GM08714 (cell line): ENCODE data around the gene MOGAT1.
"Not testable (repeated sequence)": the region's sequence is repeated elsewhere in the genome, so short reads cannot be mapped to it uniquely, and the experiment has no call there.

ENCODE experiments used
- H3K4me3 ChIP-seq: fragments of 200-500 bp; sonication (Bioruptor generic); 2 replicates; pipeline ENCODE4 v1.5.1; 2014; ENCODE audit warnings: mild to moderate bottlenecking, low read length, inconsistent platforms
- ZNF274 ChIP-seq: IDR thresholded peaks from 2 replicates; pipeline ENCODE4 v1.6.1; 2012; ENCODE audit warnings: mild to moderate bottlenecking, low read depth, low read length

The MOGAT1 gene

GRCh38 chr2:222710736-222711135 lies 39.3 kb downstream of the MOGAT1 start:
- no peak overlapping the region for H3K4me3 ChIP-seq
- TF ChIP-seq ZNF274 = no peak

GRCh38 chr2:222711315-222711940 lies 40.0 kb downstream of the MOGAT1 start:
- no peak for TF ChIP-seq ZNF274
- no peak overlapping the region for H3K4me3 ChIP-seq

GRCh38 chr2:222713002-222713401 lies 41.5 kb downstream of the MOGAT1 start:
- no peak for TF ChIP-seq ZNF274

GRCh38 chr2:222714361-222715241 lies 43.1 kb downstream of the MOGAT1 start:
- H3K4me3 ChIP-seq = no peak overlapping the region

More at GRCh38 chr2:222713002-222713401, 41.5 kb downstream of the MOGAT1 start:
- no peak overlapping the region for H3K4me3 ChIP-seq

GRCh38 chr2:222715742-222716141 lies 44.3 kb downstream of the MOGAT1 start:
- no peak overlapping the region; the same call in 1 of the 2 replicates for H3K4me3 ChIP-seq
- no peak for TF ChIP-seq ZNF274

More at GRCh38 chr2:222714361-222715241, 43.1 kb downstream of the MOGAT1 start:
- no peak for TF ChIP-seq ZNF274

DNA sequence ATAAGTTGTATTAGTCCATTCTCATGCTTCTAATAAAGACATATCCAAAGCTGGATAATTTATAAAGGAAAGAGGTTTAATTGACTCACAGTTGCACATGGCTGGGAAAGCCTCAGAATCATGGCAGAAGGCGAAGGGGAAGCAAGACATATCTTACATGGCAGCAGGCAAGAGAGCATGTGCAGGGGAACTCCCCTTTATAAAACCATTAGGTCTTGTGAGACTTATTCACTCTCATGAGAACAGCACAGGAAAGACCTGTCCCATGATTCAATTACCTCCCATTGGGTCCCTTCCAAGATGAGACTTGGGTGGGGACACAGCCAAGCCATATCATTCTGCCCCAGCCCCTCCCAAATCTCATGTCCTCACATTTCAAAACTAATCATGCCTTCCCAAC lies 48.3 kb downstream of the MOGAT1 start:
- H3K4me3 ChIP-seq = not testable (repeated sequence)

GRCh38 chr2:222721597-222721996 lies 50.1 kb downstream of the MOGAT1 start:
- H3K4me3 ChIP-seq = not testable (repeated sequence)

DNA sequence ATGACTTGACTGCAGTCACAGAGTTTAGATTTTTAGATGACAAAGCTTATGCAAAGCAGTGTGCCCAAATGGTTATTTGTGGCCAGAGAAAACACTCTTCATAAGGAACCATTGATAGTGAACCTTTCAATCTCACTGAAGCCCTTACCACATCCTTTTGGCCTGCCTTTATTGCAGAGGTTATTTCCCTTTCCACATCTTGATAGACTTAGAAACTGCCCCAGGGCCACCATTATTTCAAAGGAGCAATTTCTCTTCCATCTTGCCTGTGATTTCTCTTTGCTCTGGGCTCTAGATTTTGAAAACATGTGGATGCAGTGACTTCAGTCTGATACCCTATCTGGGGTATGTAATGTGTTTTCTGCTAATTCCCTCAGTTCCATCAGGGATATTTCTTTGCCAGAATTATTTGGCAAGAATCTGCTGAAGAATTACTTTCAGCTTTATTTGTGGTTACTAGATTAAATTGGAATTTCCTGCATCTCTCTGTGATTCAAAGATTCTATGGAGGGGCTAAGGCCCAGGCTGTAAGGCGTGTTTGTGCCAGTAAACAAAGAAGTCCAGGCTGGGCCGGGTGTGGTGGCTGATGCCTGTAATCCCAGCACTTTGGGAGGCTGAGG lies 51.0 kb downstream of the MOGAT1 start:
- H3K4me3 ChIP-seq = no peak overlapping the region

GRCh38 chr2:222724208-222724607 lies 52.8 kb downstream of the MOGAT1 start:
- no peak overlapping the region for H3K4me3 ChIP-seq
- TF ChIP-seq ZNF274 = no peak

More for the DNA sequence above, 51.0 kb downstream of the MOGAT1 start:
- TF ChIP-seq ZNF274 = no peak

- no peak for TF ChIP-seq ZNF274
- peak overlapping the region; percentile 30; the same call in 1 of the 2 replicates for H3K4me3 ChIP-seq
Measured at GRCh38 chr2:222728621-222729020, 57.2 kb downstream of the MOGAT1 start.

- peak overlapping the region; percentile 62; the same call in 1 of the 2 replicates for H3K4me3 ChIP-seq
- TF ChIP-seq ZNF274 = no peak
Measured at GRCh38 chr2:222730366-222730999, 59.0 kb downstream of the MOGAT1 start.

DNA sequence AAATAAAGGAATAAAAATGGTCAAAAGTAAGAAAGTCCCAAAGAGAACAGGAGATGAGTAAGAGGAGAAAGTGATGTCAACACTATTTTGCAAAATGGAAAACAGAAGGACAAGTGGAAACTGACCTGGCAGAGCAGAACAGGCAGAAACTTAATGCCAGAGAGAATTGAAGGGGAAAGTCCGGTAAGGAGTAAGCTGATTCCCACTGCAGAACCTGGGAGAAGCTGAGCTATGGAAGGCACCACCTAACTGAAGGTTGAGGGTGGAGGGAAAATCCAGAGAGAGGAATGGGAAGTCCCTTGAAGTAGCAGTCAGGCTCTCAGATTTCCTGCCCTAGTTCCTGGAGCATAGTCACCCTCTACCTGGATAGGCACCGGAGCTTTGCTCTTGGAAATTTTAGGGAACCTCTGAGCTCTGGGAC lies 59.8 kb downstream of the MOGAT1 start:
- TF ChIP-seq ZNF274 = no peak
- no peak overlapping the region for H3K4me3 ChIP-seq

DNA sequence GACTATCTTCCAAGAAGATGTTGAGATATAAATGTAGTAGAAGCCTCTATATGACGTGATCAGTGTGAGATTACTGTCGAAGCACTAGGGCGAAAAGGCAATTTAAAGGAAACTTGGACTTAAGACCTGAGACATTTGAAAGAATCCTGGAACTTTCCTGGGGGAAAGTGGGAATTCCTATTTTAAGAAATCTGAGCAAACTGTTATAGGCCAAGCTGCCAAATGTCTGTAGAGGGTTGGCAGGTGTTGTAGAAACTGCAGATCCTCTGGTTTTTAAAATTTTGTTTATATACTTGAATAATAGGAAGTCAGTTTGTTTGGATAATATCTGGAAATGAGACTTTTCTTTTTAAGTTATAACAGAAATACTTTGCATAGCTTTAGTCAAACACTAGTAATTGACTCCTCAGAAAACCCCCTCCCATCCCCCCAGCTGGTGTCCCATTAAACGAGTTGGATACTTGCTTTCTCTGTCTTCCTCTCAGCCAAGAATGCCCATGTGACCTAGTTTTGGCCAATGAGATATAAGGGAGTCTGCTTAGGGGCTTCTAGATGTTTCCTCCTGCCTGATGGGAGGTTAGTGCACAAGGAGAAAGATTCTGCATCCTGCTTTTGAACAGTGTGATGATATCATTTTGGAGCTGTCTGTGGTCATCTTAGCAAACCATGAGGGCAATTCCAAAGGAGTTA lies 61.2 kb downstream of the MOGAT1 start:
- no peak overlapping the region for H3K4me3 ChIP-seq
- TF ChIP-seq ZNF274 = no peak

DNA sequence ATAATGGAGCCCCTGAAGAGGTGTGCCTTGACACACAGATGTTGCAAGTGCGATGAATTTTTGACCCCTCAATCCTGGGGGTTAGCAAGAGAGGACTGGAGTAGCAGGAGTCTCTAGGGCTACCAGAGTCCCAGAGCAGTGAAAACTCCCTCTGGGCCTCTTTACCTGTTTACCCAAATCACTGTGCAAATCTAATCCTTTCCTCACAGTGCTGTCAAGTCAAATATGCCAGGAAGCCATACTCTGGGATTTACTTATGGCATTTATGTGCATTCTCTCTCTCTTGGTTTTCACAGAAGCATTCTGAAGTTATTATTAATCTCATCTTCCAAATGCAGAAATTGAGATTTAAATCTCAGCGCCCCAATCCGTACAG lies 62.0 kb downstream of the MOGAT1 start:
- no peak for TF ChIP-seq ZNF274

More for the DNA sequence above, 62.0 kb downstream of the MOGAT1 start:
- H3K4me3 ChIP-seq = no peak overlapping the region
